ENCODE results near the gene POLG. TPM values are rescaled to one million over a fixed set of nuclear protein-coding genes. Genes with fewer than 3 reads are reported as not detected.

Gene POLG
- total and polyA plus RNA-seq, 7 donors = 32.6 to 64.5 (median 52.7) TPM

DNA sequence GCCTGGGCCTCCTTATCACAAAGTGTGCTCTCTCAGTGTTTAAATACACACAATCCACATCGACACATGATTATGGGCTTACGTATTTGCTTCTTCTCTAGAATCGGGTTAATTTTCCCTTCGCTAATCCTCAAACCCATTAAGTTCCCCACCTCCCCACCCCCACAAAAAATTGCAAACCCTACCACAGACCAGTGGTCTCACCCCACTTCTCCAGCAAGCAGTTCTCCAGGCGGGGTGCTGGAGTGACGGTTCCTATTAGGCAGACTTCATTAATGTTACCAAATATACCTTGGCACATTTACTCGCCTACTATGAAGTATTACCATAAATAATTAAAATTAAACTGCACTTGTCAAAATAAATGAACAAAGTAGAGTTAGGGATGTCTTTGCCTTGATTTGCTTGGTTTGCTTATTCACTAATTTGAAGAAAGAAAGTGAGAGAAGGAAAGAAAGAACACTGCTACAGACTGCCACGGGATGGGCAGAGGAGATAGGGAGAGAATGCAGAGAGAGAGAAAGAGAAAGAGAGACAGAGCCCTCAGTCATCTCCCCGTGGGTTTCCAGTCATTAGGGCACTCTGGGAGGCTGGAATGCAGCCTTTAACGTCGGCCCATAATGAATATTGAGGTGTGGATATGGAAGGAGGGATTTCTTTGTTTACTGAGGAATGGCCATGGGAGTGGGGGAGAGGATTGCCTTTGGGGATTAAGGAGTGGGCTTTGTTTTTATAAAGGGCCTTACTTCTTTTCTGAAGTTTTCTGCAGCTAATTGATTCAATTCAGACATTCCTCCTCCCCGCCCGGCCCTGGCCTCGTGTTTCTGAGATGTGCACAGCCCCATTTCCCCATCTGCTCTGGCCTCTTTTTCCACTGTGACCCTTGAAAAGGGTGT is 39.7 kb upstream of the POLG start:
- no peak overlapping the region for H3K27ac ChIP-seq
- H3K4me3 ChIP-seq = no peak overlapping the region
- peaks cover 11% of the 10 kb centered on the region for H3K4me1 ChIP-seq
- intact Hi-C loops (cut with DNase I) = no loop called here
- no peaks in the 10 kb centered on the region for H3K9me3 ChIP-seq
- H3K36me3 ChIP-seq (ENCODE audit: insufficient read depth in 1 of 2, low read depth in 1 of 2) = no peaks in the 10 kb centered on the region
- TF ChIP-seq, protein P1, sequence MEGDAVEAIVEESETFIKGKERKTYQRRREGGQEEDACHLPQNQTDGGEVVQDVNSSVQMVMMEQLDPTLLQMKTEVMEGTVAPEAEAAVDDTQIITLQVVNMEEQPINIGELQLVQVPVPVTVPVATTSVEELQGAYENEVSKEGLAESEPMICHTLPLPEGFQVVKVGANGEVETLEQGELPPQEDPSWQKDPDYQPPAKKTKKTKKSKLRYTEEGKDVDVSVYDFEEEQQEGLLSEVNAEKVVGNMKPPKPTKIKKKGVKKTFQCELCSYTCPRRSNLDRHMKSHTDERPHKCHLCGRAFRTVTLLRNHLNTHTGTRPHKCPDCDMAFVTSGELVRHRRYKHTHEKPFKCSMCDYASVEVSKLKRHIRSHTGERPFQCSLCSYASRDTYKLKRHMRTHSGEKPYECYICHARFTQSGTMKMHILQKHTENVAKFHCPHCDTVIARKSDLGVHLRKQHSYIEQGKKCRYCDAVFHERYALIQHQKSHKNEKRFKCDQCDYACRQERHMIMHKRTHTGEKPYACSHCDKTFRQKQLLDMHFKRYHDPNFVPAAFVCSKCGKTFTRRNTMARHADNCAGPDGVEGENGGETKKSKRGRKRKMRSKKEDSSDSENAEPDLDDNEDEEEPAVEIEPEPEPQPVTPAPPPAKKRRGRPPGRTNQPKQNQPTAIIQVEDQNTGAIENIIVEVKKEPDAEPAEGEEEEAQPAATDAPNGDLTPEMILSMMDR (IDR thresholded peaks at IDR 0.05) = no peak
- H3K27me3 ChIP-seq (ENCODE audit: insufficient read depth in 3 of 3, low read length in 2 of 3) = peaks cover 0 to 100% (median 44%) of the 10 kb centered on the region in 3 donors
- no peak for DNase-seq
- 29 to 37% (median 29%) methylated on average over 14 of the region's 14 CpGs for WGBS, 3 donors
- ATAC-seq = no peak

DNA sequence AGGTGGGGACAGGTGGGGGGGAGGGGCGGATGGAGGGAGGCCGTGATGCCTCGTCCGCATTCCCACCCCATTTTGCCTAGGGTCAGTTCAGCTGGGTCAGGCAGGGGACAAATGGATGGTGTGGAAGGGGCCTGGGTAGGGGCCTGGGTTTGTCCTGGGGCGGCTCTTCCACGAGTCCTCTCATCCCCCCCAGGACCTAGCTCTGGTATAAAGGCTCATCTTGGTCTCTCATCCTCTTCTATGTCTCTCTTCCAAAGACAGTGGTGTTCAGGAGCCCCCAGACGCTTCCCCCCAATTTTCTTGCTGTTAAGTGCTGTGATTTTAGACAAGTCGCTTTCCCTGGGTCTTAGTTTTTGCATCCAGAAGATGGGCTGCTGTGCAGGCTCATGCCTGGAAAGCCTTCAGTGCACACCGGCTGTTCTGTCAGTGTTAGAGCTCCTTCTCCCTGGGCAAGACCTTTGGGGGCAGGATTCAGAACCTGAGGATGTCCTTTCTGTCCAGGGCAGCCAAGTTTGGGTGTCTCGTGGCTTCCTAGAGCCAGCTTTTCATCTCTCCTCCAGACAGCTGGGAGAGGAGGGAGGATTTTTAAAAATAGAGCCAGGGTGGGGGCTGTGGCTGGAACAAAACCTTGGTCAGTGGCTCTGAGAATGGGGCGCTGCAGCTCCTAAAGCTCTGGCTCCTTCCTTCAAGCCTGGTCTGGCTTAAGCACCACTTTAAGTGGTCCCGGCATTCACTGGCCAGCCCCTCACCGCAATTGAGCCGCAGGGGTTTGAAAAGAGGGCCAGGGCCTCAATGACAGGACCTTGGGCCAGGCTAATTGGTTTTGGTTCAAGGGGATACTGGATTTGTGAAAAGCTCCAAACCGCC is 37.7 kb upstream of the POLG start:
- TF ChIP-seq, protein P1 (IDR thresholded peaks at IDR 0.05) = no peak
- Histone ChIP-seq H3K9me3 (no peaks in the 10 kb centered on the region), H3K36me3 (ENCODE audit: insufficient read depth in 1 of 2, low read depth in 1 of 2) (no peaks in the 10 kb centered on the region), H3K4me3 (no peak overlapping the region), H3K27me3 (ENCODE audit: insufficient read depth in 3 of 3, low read length in 2 of 3) (peaks cover 0 to 100% (median 40%) of the 10 kb centered on the region in 3 donors), H3K27ac (no peak overlapping the region), H3K4me1 (peaks cover under 1% of the 10 kb centered on the region)
- DNase-seq (no peak), ATAC-seq (no peak)
- WGBS, 3 donors = 10 to 15% (median 12%) methylated on average over 15 of the region's 15 CpGs
- intact Hi-C loops (cut with DNase I) = no loop called here

DNA sequence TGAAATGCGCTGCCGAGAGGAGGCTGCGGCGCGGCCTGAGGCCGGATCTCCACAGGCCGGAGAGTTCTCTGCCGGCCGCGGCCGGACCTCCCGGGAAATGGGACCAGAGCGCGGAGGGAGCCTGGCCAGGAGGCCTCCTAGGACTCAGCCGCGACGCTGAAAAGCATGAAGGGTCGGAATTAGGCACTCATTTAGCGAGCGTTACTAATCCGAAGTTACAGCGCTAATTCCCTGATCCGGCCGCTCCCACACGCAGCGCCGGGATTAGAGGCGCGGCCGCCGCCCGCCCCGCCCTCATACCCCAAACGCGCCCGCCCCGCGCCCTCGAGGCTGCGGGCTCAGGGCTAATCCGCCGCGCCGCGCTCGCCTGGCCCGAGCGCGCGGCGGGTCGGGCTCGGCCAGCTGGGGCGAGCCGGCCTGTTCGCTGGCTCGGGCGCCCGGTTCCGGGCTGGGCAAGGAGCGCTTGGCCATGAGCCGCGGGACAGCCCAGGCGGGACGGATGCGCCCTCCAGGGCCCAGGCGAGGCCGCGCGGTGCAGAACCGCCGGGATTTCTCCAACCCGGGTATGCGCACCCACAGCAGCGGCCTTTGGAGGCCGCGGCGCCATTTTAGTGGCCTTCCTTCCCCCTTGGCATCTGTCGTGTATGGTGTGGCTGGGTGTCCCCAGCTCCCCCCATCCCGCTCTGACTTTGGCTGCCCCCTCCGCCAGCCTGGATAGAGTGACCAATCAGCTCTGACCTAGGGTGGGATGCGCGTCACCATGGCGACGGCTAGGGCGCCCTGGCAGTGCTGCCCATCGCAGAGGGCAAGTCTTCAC is 36.8 kb upstream of the POLG start:
- TF ChIP-seq, protein P1 (IDR thresholded peaks at IDR 0.05) = no peak
- intact Hi-C loops (cut with DNase I) = no loop called here
- H3K27me3 ChIP-seq (ENCODE audit: insufficient read depth in 3 of 3, low read length in 2 of 3) = peaks cover 0 to 100% (median 46%) of the 10 kb centered on the region in 3 donors
- peak; percentile 31 to 57 (median 48) for ATAC-seq
- peak overlapping the region; percentile 44 for H3K4me3 ChIP-seq
- 0 to 1% (median 1%) methylated on average over 74 to 87 of the region's 87 CpGs for WGBS, 3 donors
- H3K9me3 ChIP-seq = no peaks in the 10 kb centered on the region
- no peaks in the 10 kb centered on the region for H3K36me3 ChIP-seq (ENCODE audit: insufficient read depth in 1 of 2, low read depth in 1 of 2)
- DNase-seq = no peak
- H3K27ac ChIP-seq = no peak overlapping the region
- peaks cover 2% of the 10 kb centered on the region for H3K4me1 ChIP-seq

DNA sequence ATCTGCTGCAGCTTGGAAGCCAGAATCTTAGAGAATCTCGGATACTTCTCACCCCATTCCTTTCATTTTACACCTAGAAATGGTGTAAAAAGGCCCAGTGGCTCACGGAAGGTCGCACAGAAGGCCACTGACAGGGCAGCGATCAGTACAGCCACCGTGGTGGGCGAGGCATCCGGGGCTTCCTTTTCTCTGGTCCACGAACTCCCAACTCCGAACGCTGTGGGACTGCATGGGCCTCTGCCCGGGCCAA is 36.3 kb upstream of the POLG start:
- TF ChIP-seq, protein P1 (IDR thresholded peaks at IDR 0.05) = no peak
- peaks cover 0 to 100% (median 47%) of the 10 kb centered on the region in 3 donors for H3K27me3 ChIP-seq (ENCODE audit: insufficient read depth in 3 of 3, low read length in 2 of 3)
- H3K36me3 ChIP-seq (ENCODE audit: insufficient read depth in 1 of 2, low read depth in 1 of 2) = no peaks in the 10 kb centered on the region
- no peak overlapping the region for H3K27ac ChIP-seq
- peaks cover 2% of the 10 kb centered on the region for H3K4me1 ChIP-seq
- WGBS, 3 donors = 3 to 6% (median 4%) methylated on average over 11 of the region's 11 CpGs
- intact Hi-C loops (cut with DNase I) = no loop called here
- H3K4me3 ChIP-seq = peak overlapping the region; percentile 44
- DNase-seq (no peak), ATAC-seq (no peak)
- H3K9me3 ChIP-seq = no peaks in the 10 kb centered on the region
